Keratinocyte (primary cell): ENCODE data around the gene ASTN2.

Experiments
- EZH2 ChIP-seq: IDR thresholded peaks from one replicate; pipeline ENCODE4 v1.6.1; 2012; ENCODE audit warnings: inconsistent platforms, mild to moderate bottlenecking, low read length, moderate library complexity
- TF ChIP-seq, protein P1 (sequence below), 3 experiments: IDR thresholded peaks in 1 of 3; conservative IDR thresholded peaks in 1 of 3; optimal IDR thresholded peaks in 1 of 3; 2 replicates in 2 of 3; 3 replicates in 1 of 3; pipeline versions ENCODE3 to v1.5.1; 2011; ENCODE audit warnings: low read length in 3 of 3, mild to moderate bottlenecking in 3 of 3, moderate library complexity in 2 of 3, control low read depth in 1 of 3, inconsistent platforms in 1 of 3; ENCODE audit not compliant: insufficient read depth in 2 of 3; ENCODE audit errors: extremely low read depth in 1 of 3

DNA sequence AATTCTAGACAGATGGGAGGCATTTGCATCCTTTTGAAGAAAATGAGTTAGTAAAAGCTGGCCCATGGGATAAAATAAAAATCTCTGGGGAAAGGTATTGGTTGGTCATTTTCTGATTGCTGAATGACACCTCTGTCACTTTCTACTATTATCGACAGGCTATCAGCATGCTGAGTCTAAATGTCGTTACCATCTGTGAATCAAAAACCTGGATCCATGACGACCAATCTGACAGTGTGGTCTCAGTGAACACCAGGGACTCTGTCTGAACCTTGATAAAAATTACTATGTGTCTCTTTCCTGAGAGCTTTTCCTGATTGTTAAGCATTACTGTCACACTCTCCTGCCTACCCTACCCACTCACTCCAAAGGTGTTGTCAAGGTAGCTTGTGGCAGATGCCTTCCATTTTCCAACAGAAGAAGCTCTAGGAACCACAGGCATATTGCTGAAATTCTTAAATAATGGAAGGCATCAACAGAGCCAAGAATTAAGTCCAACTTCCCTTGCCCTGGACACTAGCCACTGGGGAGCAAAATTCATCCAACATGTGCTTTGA lies 12.6 kb upstream of the ASTN2 start:
- TF ChIP-seq, protein P1, sequence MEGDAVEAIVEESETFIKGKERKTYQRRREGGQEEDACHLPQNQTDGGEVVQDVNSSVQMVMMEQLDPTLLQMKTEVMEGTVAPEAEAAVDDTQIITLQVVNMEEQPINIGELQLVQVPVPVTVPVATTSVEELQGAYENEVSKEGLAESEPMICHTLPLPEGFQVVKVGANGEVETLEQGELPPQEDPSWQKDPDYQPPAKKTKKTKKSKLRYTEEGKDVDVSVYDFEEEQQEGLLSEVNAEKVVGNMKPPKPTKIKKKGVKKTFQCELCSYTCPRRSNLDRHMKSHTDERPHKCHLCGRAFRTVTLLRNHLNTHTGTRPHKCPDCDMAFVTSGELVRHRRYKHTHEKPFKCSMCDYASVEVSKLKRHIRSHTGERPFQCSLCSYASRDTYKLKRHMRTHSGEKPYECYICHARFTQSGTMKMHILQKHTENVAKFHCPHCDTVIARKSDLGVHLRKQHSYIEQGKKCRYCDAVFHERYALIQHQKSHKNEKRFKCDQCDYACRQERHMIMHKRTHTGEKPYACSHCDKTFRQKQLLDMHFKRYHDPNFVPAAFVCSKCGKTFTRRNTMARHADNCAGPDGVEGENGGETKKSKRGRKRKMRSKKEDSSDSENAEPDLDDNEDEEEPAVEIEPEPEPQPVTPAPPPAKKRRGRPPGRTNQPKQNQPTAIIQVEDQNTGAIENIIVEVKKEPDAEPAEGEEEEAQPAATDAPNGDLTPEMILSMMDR (optimal IDR thresholded peaks at IDR 0.05 in 1 of 3, IDR thresholded peaks at IDR 0.05 in 1 of 3, conservative IDR thresholded peaks at IDR 0.05 in 1 of 3; ENCODE audit: extremely low read depth in 1 of 3, insufficient read depth in 2 of 3, low read length in 3 of 3): no peak
- no peak for TF ChIP-seq EZH2
